HG03575 (cell line): ENCODE measurements around the gene TRAM2.

Experiments
- ATAC-seq: cut with Tn5 transposase; IDR thresholded peaks from one replicate; pipeline ENCODE4 v1.9.1; 2021; ENCODE audit not compliant: unreplicated experiment, insufficient number of reproducible peaks, low FRiP score; ENCODE audit errors: extremely low read depth

The TRAM2 gene

GRCh38 chr6:52518279-52518945 lies 58.4 kb downstream of the TRAM2 start:
- no peak for ATAC-seq

DNA sequence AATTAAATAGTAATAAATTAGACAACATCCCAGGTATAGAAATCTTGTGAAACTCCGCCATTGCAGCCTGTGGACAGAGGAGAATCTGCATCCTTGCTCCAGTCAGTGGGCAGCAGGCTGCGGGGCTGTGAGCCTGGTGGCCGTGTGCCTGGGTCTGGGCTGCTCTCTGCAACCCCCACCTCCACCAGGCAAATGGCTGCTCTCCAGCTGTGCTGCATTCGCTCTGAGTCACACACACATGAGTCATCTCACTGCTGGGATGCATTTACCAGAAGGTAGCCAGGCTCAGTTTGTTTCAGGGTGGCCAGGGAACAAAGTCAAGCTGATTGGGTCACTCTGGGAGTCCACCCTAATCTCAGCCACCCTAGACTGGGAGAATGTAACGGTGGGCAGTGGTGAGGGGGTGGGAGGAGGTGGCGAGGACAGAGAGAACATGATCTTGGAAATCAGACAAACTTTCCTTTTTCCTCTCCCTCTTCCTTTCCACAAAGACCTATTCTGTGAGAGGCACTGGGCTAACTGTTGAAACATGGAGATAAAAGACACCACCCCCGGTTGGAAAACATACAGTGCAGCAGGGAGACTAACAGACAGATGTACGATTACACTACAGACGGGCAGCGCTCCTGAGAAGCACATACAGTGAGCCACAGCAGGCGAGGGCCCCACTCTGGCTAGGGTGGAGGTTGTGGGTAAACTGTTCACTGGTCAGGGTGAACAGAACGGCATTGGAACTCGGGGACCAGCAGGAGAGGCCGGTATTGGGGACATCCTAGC lies 59.2 kb downstream of the TRAM2 start:
- ATAC-seq, result peak; percentile 95

GRCh38 chr6:52516943-52517342 lies 59.9 kb downstream of the TRAM2 start:
- ATAC-seq, result no peak

DNA sequence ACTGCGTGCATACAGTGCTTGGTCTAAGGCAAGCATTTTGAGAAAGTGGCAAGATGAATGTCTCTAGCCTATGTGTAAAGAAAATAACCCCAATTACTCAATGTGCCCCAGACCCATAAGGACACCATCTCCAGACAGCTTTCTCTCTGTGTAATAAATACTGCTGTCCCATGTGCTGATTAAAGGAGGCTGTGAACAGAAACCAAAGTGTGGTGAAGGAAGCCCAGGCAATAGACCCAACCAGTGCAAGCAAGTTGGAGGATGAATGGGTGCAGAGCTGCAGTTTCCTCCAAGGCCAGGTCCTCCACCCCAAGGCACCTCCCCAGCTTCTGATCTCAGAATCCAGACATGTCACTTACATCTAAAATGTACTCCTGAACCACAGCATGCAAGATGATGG lies 60.6 kb downstream of the TRAM2 start:
- no peak for ATAC-seq

DNA sequence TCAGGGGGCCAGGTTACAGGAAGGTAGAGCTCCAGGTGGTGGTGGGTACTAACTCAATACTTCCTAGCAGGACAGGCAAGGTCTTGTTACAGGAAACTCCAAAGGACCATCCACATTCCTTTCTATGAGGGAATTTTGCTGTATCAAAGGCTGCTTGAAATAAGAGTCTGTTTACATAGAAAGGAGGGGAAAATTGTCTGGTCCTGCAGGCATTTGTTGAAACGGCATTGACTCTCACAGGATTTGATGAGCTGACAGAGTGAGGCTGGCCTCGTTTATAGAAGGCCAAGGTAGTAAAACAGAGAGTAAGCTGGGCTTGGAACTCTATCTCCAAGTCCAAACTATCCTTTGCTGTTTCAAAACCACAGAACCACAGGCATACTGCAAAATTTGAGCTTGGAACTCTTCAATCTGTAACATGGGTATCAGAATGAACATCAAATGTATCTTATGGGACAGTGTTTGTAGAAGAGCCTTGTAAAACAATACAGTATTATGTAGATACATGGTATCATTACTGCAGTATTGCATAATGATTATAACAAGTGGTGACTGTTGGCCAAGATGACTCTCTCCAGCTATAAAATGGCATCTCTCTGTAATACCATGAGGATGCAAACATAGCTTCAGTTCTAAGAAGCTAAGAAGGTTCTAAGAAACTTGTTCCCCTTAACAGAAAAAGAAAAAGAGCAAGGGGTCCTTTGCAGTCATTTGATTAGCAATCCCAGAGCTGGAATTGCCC lies 61.5 kb downstream of the TRAM2 start:
- ATAC-seq, result no peak

GRCh38 chr6:52514514-52514913 lies 62.3 kb downstream of the TRAM2 start:
- ATAC-seq, result no peak

DNA sequence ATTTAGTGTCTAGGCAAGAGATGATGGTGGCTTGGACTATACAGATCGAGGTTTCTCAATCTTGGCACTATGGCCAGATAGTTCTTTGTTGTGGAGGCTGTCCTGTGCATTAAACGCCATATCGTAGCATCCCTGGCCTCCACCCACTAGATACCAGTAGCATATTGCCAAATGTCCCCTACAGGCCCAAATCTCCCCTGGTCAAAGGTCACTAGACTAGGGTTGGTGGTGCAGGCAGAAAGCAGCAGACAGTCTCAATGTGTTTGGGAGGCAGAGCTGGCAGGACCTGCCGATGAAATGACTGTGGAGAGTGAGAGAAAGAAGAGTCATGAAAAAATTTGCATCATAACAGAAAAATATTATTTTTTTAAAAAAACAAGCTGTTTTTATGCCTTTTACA lies 63.0 kb downstream of the TRAM2 start:
- no peak for ATAC-seq

- no peak for ATAC-seq
Observed at GRCh38 chr6:52513464-52513863, 63.4 kb downstream of the TRAM2 start.

- no peak for ATAC-seq
Observed at GRCh38 chr6:52512199-52512598, 64.7 kb downstream of the TRAM2 start.

DNA sequence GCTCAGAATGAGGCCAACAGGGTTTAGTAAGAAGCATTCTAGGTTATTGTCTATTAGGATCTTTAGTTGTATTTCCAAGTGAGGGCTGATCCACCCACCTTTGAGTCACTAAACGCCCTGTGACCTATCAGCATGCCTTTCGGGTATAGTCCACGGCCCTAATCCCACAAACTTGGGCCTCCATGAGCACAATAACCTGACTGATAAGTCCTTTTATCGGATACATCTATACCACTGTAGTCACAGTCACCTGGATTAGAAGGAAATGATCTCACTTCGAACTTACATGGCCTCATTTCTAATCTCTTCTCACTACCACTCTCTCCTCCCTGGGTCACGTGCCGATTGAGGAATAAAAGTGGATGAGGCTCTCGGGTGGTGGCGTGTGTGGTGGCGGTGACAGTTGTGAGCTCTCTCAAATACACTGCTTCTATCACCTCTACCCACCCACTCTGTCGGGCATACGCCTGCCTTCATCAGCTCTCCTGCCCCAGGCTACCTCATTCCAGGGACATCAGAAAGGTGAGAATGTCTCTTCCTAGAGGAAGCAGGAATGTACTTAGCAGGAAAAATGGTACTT lies 65.2 kb downstream of the TRAM2 start:
- ATAC-seq, result no peak

- ATAC-seq, result no peak
Observed at GRCh38 chr6:52511163-52511562, 65.7 kb downstream of the TRAM2 start.

- no peak for ATAC-seq
Observed at GRCh38 chr6:52510213-52510562, 66.7 kb downstream of the TRAM2 start.

DNA sequence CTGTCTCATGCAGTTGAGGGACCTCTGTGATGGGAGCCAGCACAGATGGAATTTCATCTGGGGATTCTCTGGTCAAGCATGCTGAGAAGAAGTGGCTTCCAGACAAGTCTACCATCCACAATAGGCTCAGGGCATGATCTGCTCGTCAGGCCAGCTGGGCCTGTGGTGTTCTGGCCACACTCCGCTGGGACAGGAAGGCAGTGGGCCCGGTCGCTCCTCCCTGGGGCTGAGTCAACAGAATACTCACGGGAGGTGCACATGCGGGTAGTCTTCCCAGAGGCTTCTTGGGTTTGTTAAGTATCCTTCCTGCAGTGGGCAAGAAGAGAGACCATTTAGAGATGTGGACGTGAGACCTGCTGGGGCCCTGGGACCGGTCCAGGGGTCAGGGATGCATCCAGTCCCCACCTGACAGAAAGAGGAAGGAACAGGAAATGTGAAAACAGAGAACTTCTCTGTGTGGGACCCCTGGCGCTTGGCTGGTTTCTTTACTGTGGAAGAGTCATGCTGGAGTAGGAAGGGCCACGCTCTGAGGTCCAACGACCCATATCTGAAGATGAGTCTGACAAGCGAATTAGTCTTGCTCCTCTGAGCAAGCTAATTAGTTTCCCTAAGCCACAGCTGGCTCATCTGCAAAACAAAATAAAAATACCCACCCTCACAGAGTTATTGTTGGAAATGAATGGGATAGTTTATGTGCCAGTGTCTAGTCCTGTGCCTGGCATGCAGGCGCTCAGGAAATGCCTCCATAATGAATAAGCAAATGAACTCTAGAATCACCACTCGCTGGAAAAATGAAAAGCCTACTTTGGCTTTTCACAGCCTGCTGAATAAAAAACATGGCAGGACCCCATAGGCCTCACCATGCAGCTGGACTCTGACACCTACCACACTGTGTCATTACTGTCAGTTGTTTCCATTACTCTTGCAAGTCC lies 67.3 kb downstream of the TRAM2 start:
- ATAC-seq, result no peak

- no peak for ATAC-seq
Observed at GRCh38 chr6:52508261-52508739, 68.6 kb downstream of the TRAM2 start.

DNA sequence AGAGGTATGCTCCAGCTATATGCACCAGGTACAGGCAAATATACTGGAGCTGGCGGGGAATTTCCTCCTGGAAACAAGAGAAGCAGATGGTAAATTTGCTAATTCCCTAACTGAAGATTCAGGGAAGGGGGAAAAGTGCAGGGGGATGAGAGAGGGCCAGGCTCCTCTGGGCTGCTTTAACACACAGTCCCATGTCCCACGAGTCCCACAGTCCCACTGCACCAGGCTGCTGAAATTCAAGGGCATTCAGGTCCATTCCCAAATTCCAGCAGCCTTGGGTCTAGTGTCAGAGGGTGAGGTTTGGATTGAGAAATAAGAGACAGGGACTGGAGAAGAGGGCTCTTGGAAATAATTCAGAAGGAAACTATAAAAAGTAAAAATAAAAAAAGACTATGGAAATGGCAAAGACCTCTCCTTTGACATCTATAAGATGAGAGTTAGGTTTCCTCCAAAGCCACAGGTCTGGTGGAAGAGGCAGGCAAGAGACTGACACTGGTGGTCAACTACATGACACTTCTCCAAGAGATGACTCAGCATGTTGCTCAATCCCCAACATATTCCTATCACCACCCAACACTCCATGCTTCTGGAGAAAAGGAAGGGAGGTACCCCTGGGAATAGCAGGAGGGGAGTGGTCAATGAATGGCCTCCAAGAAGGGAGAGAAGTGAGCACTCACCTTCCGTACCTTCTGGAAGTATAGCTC lies 69.2 kb downstream of the TRAM2 start:
- ATAC-seq, result no peak

- ATAC-seq, result no peak
Observed at GRCh38 chr6:52506476-52506875, 70.4 kb downstream of the TRAM2 start.

DNA sequence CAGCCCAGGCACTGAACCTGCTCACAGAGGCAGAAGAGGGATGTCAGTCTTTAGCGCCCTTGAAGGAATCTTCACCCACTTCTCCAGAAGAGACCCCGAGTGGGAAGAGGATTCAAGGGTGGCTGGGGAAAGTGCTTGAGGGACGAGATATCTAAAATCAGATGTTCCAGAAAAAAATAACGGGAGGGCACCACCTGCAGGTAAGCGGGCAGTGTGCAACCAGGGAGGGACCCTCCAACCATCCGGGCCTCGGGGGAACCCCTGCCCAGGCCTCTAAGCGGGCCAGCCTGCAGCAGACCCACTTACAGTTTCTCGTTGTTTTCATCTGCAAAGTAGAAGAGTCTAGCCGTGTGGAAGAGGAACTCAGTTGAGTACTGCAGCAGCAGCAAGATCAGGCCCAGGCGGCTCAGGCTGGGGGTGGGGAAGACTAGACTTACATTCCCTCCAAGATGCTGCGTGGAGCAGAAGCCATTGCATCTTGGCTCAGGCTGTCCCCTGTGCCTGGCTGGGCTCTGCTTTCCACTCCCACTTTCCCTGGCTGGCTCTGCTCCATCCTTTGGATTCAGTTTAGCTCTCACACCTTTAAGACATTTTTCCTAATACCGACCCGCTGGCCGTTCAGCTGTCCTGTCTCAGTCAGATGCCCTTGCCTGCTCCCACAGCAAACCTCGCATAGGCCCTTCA lies 71.0 kb downstream of the TRAM2 start:
- ATAC-seq, result no peak

GRCh38 chr6:52504782-52505136 lies 72.1 kb downstream of the TRAM2 start:
- no peak for ATAC-seq
